GM23248 (cell line): ENCODE results near the gene RECQL5.

Source experiments
- EZH2 ChIP-seq: fragments of 200-600 bp; sonication (generic); IDR thresholded peaks from 2 replicates; pipeline ENCODE4 v1.6.1; 2018; ENCODE audit warnings: antibody characterized with exemption, mild to moderate bottlenecking; ENCODE audit not compliant: insufficient read depth, poor library complexity, severe bottlenecking
- EZH2phosphoT487 ChIP-seq: fragments of 200-600 bp; sonication (generic); IDR thresholded peaks from 2 replicates; pipeline ENCODE4 v1.6.1; 2018; ENCODE audit warnings: antibody characterized with exemption, moderate library complexity, mild to moderate bottlenecking, low read depth; ENCODE audit not compliant: insufficient read depth

DNA sequence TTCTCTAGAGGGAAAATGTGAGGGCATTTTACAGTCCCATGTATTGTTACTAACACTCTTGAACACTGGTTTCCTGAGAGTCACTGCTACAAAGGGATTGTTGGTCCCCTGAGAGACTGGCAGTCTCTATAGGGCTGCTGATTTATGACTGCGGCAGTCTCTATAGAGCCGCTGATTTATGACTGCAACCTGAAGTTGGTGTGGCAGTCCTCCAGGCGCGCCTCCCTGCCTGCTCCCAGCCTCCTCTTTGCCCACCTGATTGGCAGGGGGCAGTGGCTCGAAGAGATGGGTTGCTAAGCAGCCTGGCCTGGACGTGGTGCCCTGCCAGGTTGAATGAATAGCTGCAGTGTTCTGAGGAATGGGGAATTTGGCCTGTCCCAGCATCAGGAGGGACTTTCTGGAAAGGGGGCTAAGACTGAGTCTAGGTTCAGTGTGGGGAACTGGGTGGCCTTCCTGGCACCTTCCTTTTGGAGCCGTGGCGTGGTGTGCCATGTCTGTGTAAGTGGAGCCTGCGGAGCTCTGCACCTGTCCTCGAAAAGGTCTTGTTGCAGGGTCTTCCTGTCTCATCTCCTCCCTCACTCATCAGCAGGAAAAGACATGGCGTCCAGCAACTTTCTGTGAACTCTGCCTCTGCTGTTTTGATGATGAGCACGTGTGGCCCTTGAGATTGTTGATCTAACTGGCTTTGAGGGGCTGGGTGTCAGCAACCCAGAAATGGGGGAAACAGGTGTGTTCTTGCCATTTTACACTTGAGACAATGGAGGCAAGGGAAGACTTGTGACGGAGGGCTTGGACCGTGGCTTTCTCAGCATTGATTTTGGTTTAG lies 25.1 kb upstream of the RECQL5 start:
- no peak for TF ChIP-seq EZH2
- TF ChIP-seq EZH2phosphoT487: no peak
